Measurements from ENCODE around the gene PGAM5. TPM values are rescaled to one million over a fixed set of nuclear protein-coding genes. Genes with fewer than 3 reads are reported as not detected.
A peak's percentile ranks its signal among the peaks of the same experiment; 100 is the strongest.

The PGAM5 gene
- total RNA-seq, 6 donors from 2014 or later: 16.8 to 38.6 (median 23.3) TPM

DNA sequence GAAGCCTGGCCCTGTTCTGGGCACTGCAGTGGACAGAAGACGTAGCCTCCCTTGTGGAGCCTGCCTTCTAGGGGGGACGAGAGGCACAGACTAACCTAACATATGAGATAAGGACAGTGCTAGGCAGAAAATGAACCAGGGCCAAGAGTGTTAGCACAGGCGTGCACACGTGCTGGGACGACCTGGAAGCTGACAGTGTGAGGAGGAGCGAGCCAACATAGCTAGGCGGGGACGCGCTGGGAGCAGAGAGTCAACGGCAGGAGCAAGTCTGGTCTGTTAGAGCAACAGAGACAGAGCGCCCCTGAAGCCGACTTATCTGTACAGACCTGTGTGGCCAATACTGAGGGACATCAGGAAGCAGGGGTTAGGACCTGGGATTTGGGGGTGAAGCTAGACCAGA lies 15.2 kb upstream of the PGAM5 start:
- H3K4me1 ChIP-seq: no peaks in the 10 kb centered on the region
- no peaks in the 10 kb centered on the region for H3K27me3 ChIP-seq
- H3K27ac ChIP-seq: no peak overlapping the region
- no peak for TF ChIP-seq POLR2A (IDR thresholded peaks at IDR 0.05)
- TF ChIP-seq EP300 (IDR thresholded peaks at IDR 0.05): no peak
- TF ChIP-seq, protein P1, sequence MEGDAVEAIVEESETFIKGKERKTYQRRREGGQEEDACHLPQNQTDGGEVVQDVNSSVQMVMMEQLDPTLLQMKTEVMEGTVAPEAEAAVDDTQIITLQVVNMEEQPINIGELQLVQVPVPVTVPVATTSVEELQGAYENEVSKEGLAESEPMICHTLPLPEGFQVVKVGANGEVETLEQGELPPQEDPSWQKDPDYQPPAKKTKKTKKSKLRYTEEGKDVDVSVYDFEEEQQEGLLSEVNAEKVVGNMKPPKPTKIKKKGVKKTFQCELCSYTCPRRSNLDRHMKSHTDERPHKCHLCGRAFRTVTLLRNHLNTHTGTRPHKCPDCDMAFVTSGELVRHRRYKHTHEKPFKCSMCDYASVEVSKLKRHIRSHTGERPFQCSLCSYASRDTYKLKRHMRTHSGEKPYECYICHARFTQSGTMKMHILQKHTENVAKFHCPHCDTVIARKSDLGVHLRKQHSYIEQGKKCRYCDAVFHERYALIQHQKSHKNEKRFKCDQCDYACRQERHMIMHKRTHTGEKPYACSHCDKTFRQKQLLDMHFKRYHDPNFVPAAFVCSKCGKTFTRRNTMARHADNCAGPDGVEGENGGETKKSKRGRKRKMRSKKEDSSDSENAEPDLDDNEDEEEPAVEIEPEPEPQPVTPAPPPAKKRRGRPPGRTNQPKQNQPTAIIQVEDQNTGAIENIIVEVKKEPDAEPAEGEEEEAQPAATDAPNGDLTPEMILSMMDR (IDR thresholded peaks at IDR 0.05): no peak
- TF ChIP-seq POLR2AphosphoS5 (IDR thresholded peaks at IDR 0.05): no peak
- peaks cover 3 to 21% (median 7%) of the 10 kb centered on the region in 4 donors for H3K36me3 ChIP-seq
- 93 to 95% methylated on average over 12 of the region's 12 CpGs for WGBS, 2 donors
- ATAC-seq (ENCODE audit: low FRiP score in 2 of 2) (peak in 1 of 2 donors; percentile 22), DNase-seq (no peak)
- no peak overlapping the region for H3K4me3 ChIP-seq
- no peaks in the 10 kb centered on the region for H3K9me3 ChIP-seq

DNA sequence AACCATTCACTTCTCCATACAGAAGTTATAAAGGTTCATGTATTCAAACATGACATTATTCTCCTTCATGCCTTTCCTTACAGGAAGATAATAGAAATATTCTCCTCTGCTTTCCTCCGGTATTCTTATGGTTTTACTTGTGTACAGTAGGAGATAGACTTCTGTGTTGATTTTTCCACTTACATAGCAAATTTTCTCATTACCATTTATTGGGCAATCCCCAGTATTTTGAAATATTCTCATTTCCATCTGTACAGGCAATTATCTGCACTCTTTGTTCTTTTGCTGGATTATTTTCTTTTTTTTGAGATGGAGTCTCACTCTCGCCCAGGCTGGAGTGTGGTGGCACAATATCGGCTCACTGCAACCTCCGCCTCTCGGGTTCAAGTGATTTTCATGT lies 12.3 kb upstream of the PGAM5 start:
- no peaks in the 10 kb centered on the region for H3K4me1 ChIP-seq
- H3K27ac ChIP-seq: no peak overlapping the region
- peaks cover 3 to 27% (median 7%) of the 10 kb centered on the region in 4 donors for H3K36me3 ChIP-seq
- H3K9me3 ChIP-seq: no peaks in the 10 kb centered on the region
- H3K27me3 ChIP-seq: no peaks in the 10 kb centered on the region
- DNase-seq: no peak
- TF ChIP-seq POLR2AphosphoS5 (IDR thresholded peaks at IDR 0.05) (no peak), POLR2A (IDR thresholded peaks at IDR 0.05) (no peak), EP300 (IDR thresholded peaks at IDR 0.05) (no peak)
- TF ChIP-seq, protein P1 (IDR thresholded peaks at IDR 0.05): no peak
- no peak overlapping the region for H3K4me3 ChIP-seq
- no peak for ATAC-seq (ENCODE audit: low FRiP score in 2 of 2)
- WGBS, 2 donors: 74 to 94% methylated on average over 5 of the region's 5 CpGs

DNA sequence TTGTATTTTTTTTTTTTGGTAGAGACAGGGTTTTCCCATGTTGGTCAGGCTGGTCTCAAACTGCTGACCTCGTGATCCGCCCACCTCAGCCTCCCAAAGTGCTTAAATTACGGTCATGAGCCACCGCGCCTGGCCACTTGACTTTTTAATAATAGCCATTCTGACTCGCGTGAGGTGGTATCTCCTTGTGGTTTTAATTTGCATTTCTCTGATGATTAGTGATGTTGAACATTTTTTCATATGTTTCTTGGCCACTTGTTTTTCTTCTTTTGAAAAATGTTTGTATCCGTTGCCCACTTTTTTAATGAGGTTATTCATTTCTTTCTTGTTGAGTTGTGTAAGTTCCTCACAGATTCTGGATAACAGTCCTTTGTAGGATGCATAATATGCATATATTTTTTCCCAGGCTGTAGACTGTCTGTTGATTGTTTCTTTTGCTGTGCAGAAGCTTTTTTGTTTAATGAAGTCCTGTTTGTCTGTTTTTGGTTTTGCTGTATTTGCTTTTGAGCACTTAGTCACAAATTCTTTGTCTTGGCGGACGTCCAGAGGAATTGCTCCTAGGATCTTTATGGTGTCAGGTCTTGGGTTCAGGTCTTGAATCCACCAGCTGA lies 10.3 kb upstream of the PGAM5 start:
- no peak overlapping the region for H3K4me3 ChIP-seq
- TF ChIP-seq POLR2A (IDR thresholded peaks at IDR 0.05) (no peak), POLR2AphosphoS5 (IDR thresholded peaks at IDR 0.05) (no peak), EP300 (IDR thresholded peaks at IDR 0.05) (no peak)
- TF ChIP-seq, protein P1 (IDR thresholded peaks at IDR 0.05): no peak
- no peaks in the 10 kb centered on the region for H3K4me1 ChIP-seq
- H3K36me3 ChIP-seq: peaks cover 3 to 31% (median 7%) of the 10 kb centered on the region in 4 donors
- 87 to 90% methylated on average over 8 to 10 of the region's 10 CpGs for WGBS, 2 donors
- H3K27ac ChIP-seq: no peak overlapping the region
- DNase-seq (no peak), ATAC-seq (ENCODE audit: low FRiP score in 2 of 2) (no peak)
- H3K9me3 ChIP-seq: no peaks in the 10 kb centered on the region
- H3K27me3 ChIP-seq: no peaks in the 10 kb centered on the region

DNA sequence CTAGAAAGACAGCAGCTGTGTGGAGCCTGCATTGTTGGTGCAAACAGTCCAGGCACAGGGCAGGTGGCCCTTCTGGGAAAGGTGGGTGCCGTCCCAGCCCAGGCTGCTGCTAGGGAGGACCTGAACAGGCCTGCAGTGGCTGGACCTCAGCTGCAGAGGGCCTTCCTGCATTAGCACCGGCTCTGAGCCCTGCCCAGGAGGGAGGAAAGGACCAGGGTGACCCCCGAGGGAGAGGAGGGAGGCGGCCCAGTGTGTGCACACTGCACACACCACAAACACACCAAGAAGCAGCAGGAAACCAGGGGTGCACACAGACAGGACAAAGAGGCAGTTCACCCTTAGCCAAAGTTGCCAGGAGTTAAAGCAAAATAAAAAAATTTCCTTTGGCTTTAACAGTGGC lies 8.0 kb upstream of the PGAM5 start:
- TF ChIP-seq, protein P1 (IDR thresholded peaks at IDR 0.05): no peak
- TF ChIP-seq EP300 (IDR thresholded peaks at IDR 0.05) (no peak), POLR2AphosphoS5 (IDR thresholded peaks at IDR 0.05) (no peak), POLR2A (IDR thresholded peaks at IDR 0.05) (no peak)
- DNase-seq (no peak), ATAC-seq (ENCODE audit: low FRiP score in 2 of 2) (no peak)
- Histone ChIP-seq H3K36me3 (peaks cover 0 to 12% (median 0%) of the 10 kb centered on the region in 4 donors), H3K27me3 (no peaks in the 10 kb centered on the region), H3K4me3 (no peak overlapping the region), H3K4me1 (no peaks in the 10 kb centered on the region), H3K27ac (no peak overlapping the region), H3K9me3 (no peaks in the 10 kb centered on the region)
- WGBS, 2 donors: 70 to 80% methylated on average over 3 of the region's 4 CpGs

DNA sequence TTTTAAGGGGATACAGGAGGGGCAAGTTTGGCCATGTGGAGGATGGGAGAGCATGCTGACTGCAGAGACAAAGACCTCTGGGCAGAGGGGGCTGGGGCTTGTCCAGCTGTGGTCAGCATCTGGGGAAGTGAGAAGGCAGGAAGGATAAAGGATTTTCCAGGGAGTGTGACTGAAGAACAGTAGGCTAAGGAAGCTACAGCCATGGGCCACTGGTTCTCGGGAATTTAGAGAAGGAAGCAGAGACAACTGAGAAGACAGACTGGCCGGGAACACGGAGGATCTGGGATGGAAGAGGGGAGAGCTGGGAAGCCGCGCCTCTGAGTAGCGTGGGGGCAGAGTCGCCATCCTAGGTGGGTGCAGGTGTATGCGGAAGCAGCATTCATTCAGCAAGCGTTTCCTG lies 7.0 kb upstream of the PGAM5 start:
- H3K27ac ChIP-seq: no peak overlapping the region
- H3K36me3 ChIP-seq: peaks cover 0 to 9% (median 0%) of the 10 kb centered on the region in 4 donors
- no peak for DNase-seq
- no peak overlapping the region for H3K4me3 ChIP-seq
- H3K9me3 ChIP-seq: no peaks in the 10 kb centered on the region
- WGBS, 2 donors: 89 to 96% methylated on average over 9 of the region's 9 CpGs
- TF ChIP-seq EP300 (IDR thresholded peaks at IDR 0.05) (no peak), POLR2A (IDR thresholded peaks at IDR 0.05) (no peak), POLR2AphosphoS5 (IDR thresholded peaks at IDR 0.05) (no peak)
- TF ChIP-seq, protein P1 (IDR thresholded peaks at IDR 0.05): no peak
- ATAC-seq (ENCODE audit: low FRiP score in 2 of 2): no peak
- no peaks in the 10 kb centered on the region for H3K27me3 ChIP-seq
- H3K4me1 ChIP-seq: no peaks in the 10 kb centered on the region
